ENCODE data around the gene INHBC.
"Not testable (repeated sequence)": the region's sequence is repeated elsewhere in the genome, so short reads cannot be mapped to it uniquely, and the experiment has no call there.

INHBC gene, protein sequence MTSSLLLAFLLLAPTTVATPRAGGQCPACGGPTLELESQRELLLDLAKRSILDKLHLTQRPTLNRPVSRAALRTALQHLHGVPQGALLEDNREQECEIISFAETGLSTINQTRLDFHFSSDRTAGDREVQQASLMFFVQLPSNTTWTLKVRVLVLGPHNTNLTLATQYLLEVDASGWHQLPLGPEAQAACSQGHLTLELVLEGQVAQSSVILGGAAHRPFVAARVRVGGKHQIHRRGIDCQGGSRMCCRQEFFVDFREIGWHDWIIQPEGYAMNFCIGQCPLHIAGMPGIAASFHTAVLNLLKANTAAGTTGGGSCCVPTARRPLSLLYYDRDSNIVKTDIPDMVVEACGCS

DNA sequence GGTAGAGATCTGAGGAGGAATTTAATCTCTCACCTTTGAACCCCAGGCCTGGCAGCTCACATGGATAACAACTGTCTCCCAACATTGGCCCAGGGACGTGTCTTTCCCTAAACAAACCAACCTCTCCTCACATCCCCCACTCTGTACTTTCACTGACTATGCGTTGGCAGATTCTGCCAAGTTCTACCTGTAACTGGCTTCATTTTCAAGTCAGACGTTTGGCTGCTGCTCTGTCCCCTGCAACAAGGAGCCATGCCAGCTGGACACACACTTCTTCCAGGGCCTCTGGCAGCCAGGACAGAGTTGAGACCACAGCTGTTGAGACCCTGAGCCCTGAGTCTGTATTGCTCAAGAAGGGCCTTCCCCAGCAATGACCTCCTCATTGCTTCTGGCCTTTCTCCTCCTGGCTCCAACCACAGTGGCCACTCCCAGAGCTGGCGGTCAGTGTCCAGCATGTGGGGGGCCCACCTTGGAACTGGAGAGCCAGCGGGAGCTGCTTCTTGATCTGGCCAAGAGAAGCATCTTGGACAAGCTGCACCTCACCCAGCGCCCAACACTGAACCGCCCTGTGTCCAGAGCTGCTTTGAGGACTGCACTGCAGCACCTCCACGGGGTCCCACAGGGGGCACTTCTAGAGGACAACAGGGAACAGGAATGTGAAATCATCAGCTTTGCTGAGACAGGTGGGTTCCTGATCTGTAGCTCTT, at the start of gene INHBC:
INHBC (plus strand) TSS at position 268 of the 707 bp plus-strand sequence; CDS start at position 371, 103 bp downstream.
- no peak for DNase-seq

DNA sequence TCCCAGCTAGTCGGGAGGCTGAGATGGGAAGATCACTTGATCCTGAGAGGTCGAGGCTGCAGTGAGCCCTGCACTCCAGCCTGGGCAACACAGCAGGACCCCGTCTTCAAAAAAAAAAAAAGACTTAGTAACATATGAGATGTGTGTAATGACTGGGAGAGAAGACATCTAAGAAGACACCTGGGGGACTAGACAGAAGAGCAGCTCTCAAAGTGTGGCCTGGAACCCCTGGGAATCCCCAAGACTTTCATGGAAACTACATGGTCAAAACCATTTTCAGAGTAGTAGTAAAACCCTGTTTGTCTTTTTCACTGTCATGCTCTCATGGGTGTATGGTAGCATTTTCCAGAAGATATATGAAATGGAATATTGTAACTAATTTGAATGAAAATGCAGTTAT, 49.0 kb upstream of the INHBC start:
- no peak for DNase-seq

DNA sequence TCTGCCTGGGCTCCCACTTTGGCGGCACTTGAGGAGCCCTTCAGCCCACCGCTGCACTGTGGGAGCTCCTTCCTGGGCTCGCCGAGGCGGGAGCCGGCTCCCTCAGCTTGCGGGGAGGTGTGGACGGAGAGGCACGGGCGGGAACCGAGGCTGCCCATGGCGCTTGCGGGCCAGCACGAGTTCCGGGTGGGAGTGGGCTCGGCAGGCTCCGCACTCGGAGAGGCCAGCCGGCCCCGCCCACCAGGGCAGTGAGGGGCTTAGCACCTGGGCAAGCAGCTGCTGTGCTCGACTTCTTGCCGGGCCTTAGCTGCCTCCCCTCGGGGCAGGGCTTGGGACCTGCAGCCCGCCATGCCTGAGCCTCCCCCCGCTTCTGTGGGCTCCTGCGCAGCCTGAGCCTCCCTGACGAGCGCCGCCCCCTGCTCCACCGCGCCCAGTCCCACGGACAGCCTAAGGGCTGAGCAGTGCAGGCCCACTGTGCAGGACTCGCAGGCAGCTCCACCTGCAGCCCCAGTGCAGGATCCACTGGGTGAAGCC, 48.3 kb upstream of the INHBC start:
- no peak for DNase-seq

DNA sequence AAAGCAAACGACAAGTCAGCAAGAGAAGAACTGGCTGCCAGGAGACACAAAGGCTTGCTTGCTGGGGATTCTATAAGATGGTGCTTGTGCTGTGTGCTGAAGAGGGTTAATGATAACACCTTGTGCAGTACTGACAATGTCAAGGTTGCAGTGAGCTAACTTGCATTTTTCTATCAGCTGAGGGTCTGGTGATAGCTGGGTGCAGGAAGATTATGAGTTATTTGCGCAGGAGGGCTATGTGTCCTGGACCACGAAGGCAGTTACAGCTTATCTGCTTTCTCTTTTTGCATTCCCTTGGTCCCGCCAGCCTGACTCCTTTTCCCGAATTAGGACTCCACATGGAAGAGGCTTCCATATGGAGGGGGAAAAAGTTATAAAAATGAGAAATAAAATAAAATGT, 46.2 kb upstream of the INHBC start:
- no peak for DNase-seq

DNA sequence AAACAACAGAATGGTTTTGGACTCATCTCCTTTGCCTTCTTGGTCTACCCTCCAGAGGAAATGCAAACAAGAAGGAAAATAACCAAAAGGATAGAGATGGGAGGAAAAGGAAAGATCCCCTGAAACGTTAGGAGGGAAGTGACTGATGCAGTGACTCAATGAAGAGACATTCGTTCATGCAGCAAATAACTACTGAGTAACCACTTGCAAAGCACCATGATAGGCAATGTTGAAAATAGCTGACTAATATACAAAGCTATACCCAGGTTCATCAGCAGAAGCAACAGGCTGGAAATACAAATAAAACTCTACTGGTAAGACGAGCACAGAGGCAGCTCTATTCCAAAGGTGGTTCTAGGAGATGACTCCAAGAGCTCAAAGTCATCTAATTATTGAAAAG, 45.6 kb upstream of the INHBC start:
- no peak for DNase-seq

DNA sequence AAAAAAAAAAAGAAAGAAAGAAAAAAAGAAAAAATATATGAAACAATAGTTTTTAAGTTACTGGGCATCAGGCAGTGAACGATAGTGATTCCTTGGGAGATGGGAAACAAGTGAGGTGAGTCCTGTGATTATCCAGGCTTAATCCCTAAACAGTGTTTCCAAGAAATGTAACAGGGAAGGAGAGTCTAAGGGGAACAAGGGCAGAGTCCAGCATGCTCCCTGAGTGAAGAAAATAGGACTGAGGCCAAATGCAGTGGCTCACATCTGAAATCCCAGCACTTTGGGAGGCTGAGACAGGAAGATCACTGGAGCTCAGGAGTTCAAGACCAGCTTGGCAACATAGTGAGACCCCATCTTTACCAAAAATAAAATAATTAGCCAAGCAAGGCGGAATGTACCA, 44.4 kb upstream of the INHBC start:
- no peak for DNase-seq

DNA sequence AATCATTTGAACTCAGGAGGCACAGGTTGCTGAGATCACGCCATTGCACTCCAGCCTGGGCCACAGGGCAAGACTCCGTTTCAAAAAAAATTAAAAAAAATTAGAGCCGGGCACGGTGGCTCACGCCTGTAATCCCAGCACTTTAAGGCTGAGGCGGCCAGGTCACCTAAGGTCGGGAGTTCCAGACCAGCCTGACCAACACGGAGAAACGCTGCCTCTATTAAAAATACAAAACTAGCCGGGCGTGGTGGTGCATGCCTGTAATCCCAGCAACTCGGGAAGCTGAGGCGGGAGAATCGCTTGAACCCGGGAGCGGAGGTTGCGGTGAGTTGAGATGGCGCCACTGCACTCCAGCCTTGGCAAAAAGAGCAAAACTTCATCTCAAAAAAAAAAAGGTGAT, 39.5 kb upstream of the INHBC start:
- DNase-seq: no peak

DNA sequence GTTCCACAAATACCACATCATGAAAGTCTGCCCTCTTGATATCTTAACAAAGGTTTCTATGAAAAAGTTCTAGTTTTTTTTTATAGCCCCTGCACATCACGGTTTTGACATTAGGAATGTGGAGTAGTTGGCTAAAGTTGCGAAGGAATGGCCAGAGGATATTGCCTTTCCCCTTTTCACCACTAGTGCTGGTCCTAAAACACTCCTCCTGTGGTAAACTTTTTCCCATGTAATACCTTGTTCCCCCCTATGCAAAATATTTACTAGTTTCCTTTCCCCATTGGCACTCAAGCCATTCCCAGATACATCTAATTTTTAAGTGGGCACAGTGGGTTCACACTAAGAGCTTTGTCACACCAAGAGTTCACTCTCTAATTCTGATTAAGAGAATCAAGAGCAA, 37.1 kb upstream of the INHBC start:
- DNase-seq: no peak

DNA sequence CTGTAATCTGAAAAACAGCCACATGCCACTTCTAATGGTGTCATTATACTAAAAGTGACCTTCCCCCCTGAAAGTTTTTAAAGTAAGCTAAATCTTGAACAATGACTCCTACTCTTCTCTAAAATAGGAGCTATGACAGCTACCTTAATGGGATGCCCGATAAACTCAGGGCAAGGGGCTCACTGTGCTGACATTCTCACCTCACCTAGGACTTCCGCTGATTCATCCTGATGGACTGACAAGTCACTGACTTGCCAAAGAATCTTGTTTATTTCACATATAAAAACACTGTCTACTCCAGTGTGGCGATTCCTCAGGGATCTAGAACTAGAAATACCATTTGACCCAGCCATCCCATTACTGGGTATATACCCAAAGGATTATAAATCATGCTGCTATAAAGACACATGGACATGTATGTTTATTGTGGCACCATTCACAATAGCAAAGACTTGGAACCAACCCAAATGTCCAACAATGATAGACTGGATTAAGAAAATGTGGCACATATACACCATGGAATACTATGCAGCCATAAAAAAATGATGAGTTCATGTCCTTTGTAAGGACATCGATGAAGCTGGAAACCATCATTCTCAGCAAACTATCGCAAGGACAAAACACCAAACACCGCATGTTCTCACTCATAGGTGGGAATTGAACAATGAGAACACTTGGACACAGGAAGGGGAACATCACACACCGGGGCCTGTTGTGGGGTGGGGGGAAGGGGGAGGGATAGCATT, 34.7 kb upstream of the INHBC start:
- DNase-seq: not testable (repeated sequence)

DNA sequence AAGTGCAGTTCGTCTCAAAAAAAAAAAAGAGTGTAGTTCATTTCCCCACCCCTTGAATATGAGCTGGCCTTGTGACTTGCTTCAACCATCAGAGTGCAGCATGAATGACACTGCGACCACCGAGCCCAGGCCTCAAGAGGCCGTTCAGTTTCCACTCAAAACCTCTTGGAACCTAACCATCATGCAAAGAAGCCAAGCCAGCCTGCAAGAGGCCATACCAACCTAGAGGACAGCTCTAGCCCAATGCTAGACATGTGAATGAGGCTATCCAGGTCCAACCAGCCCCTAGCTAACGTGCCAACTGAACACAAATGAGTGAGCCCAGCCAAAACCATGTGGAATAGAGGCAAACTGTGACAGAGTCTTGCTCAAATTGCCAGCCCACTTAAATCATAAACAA, 33.4 kb upstream of the INHBC start:
- no peak for DNase-seq

DNA sequence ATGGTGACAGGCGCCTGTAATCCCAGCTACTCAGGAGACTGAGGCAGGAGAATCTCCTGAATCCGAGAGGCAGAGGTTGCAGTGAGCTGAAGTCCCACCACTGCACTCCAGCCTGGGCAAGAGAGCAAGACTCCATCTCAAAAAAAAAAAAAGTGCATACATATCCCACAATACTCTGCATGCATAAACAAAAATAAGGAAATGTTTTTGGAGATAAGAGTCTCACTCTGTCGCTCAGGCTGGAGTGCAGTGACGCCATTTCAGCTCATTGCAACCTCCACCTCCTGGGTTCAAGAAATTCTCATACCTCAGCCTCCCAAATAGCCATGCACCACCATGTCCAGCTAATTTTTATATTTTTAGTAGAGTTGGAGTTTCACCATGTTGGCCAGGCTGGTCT, 32.4 kb upstream of the INHBC start:
- DNase-seq: not testable (repeated sequence)

DNA sequence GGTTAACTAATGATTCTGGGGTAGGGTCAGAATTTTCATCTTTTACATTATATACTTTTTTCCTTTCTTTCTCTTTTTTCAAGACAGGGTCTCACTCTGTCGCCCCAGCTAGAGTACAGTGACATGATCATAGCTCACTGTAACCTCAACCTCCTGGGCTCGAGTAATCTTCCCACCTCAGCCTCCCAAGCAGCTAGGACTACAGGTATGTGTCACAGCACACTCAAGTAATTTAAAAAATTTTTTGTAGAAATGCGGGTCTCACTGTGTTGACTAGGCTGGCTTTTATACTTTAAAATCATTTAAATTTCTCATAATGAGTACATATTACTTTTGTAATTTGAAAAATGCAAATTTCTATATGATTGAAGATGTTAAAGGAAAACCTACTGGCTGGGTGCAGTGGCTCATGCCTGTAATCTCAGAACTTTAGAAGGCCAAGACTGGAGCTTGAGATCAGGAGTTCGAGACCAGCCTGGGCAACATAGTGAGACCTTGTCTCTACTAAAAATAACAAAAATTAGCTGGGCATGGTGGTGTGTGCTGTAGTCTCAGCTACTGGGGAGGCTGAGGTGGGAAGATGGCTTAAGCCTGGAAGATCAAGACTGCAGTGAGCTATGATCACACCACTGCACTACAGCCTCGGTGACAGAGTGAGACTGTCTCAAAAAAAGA, 29.5 kb upstream of the INHBC start:
- DNase-seq: no peak

DNA sequence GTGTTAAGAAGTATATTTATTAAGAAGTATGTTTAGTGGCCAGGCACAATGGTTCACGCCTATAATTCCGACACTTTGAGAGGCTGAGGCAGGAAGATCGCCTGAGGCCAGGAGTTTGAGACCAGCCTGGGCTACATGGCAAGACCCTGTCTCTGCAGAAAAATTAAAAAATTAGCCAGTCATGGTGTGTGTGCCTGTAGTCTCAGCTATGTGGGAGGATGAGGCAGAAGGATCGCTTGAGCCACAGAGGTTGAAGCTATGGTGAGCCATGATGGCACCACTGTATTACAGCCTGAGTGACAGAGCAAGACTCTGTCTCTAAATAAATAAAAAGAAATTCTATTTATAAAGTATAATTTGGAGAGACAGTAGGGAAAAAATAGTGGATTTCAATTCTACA, 24.1 kb upstream of the INHBC start:
- no peak for DNase-seq

DNA sequence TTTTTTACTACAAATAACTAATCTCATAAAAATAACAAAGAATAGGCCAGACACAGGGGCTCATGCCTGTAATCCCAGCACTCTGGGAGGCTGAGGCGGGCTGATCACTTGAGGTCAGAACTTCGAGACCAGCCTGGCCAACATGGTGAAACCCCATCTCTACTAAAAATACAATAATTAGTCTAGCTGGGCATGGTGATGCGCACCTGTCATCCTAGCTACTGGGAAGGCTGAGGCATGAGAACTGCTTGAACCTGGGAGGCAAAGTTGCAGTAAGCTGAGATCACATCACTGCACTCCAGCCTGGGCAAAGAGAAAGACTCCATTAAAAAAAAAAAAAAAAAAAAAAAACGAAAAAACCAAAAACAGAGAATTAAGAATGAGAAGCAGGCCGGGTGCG, 20.4 kb upstream of the INHBC start:
- DNase-seq: not testable (repeated sequence)

DNA sequence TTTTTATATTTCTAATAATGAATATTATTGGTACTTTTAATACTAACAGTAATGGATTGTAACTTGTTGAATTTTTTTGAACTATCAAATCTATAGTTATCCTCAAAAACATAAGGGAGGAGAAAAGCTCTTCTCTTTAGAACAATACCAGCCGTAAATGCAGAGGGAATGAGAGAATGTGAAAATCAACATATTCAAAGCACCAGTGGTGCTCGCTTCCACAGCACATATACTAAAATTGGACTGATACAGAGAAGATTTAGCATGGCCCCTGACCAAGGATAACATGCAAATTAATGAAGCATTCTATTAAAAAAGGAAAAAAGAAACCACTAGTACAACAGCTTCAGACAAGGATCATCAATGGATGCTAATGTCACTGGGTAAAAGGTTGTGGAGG, 19.5 kb upstream of the INHBC start:
- no peak for DNase-seq

DNA sequence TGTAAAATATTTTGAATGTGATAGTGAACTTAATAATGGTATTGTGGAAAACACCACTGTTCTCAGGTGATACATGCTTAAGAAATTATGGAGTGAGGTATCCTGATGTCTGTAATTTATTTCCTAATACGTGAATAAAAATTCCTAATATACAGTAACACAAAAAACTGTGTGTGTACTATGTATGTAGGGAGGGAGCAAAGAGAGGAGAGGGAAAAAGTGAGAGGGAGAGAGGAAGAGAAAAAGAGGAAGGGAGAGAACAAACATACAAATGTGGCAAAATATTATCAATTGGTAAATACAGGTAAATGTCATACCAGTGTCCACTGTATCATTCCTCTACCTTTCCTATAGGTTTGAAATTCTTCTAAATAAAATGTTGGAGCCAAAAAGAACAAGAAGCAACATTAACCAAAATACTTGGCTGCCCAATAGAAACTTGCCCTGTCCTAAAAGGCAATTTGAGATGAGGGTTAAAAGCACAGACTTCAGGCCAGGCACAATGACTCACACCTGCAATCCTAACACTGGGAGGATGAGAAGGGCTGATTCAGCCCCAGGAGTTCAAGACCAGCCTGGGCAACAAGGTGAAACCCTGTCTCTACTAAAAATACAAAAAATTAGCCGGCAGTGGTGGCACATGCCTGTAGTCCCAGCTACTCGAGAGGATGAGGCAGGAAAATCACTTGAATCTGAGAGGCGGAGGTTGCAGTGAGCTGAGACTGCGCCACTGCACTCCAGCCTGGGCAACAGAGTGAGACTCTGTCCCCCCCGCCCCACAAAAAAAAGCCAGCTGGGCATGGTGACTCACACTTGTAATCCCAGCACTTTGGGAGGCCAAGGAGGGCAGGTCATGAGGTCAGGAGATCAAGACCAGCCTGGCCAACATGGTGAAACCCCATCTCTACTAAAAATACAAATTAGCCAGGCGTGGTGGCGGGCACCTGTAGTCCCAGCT, 18.3 kb upstream of the INHBC start:
- DNase-seq: no peak

DNA sequence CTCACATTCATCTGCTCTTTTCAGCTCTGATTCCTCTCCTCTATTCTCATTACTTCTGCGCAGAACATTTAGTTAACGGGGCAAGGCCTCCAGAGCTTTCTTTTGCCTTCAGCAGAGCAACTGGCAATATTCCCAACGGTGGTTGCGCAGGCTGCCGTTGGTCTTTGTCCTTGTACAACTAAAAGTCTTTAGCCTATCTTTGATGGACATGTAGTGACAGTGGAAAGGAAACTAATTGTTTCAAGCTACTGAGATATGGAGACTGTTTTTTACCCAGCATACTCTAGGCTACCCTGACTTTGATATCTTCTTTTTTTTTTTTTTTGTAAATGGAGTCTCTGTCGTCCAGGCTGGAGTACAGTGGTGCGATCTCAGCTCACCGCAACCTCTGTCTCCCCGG, 16.3 kb upstream of the INHBC start:
- no peak for DNase-seq

DNA sequence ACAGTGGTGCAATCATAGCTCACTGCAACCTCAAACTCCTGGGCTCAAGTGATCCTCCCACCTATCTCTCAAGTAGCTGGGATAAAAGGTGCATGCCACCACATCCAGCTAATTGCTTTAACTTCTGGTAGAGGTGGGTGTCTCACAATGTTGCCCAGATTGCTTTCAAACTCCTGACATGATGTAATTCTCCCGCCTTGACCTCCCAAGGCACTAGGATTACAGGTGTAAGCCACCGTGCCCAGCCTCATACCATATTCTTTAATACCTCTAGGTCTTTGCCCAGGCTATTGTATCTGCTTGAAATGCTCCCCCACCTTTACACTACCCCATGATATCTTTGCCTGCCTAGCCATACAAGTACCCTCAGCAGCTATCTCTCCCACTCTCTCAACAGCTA, 15.1 kb upstream of the INHBC start:
- no peak for DNase-seq

DNA sequence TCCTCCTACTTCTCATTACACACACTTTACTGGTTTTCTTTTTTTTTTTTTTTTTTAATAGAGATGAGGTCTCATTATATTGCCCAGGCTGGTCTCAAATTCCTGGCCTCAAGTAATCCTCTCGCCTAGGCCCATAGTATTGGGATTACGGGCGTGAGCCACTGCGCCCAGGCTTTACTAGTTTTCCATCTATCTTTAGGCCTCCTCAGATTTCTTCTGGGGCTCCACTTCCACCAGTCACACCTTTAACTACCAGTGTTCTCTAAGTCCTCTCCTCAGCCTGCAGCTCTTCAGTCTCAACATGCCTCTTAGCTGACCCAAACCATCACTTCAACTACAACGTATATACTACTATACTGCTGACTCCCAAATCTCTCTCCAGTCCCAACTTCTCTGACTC, 14.1 kb upstream of the INHBC start:
- DNase-seq: no peak

DNA sequence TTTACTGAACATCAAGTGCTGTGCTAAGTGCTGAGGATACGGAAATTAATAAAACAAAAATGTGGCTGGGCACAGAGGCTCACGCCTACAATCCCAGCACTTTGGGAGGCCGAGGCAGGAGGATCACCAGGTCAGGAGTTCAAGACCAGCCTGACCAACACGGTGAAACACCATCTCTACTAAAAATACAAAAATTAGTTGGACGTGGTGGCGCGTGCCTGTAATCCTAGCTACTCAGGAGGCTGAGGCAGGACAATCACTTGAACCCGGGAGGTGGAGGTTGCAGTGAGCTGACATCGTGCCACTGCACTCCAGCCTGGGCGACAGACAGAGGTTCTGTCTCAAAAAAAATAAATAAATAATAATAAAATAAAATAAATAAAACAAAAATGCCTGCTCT, 7.6 kb upstream of the INHBC start:
- DNase-seq: not testable (repeated sequence)

DNA sequence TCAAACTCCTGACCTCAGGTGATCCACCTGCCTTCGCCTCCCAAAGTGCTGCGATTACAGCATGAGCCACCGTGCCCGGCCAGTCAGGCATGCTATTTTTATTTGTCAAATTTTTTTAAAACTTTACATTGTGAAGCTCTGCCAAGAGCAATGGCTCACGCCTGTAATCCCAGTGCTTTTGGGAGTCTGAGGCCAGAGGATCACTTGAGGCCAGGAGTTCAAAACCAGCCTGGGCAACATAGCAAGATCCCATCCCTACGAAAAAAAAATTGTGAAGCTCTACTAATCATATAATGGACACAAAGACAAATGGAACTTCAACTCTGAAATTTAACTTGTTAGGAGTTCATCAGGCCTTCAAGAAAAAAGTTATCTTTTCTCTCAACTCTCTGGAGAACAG, 5.6 kb upstream of the INHBC start:
- DNase-seq: no peak
